ENCODE measurements around the gene TOX3.

DNA sequence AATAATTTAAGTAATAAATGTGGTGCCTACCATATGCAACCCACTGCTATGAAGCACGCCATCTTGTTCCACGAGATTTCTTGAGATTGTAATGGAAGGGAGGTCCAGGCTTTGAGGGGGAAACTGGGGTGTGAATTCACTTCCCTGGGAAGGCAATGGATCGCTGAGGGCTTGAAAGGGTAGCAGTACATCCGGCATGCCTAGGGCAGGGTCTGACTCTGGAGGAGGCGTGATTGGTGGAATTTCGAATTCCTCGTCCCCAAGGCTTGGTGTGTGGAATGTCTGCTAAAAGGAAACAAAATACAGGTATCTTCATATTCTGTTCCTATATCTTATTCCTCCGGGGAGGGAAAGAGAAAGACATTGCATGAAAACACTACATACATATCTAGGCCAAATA, 83.0 kb downstream of the TOX3 start:
- TF ChIP-seq POLR2A (IDR thresholded peaks at IDR 0.05) (no peak), POLR2AphosphoS5 (IDR thresholded peaks at IDR 0.05) (no peak), EP300 (IDR thresholded peaks at IDR 0.05) (no peak)
- TF ChIP-seq, protein P1, sequence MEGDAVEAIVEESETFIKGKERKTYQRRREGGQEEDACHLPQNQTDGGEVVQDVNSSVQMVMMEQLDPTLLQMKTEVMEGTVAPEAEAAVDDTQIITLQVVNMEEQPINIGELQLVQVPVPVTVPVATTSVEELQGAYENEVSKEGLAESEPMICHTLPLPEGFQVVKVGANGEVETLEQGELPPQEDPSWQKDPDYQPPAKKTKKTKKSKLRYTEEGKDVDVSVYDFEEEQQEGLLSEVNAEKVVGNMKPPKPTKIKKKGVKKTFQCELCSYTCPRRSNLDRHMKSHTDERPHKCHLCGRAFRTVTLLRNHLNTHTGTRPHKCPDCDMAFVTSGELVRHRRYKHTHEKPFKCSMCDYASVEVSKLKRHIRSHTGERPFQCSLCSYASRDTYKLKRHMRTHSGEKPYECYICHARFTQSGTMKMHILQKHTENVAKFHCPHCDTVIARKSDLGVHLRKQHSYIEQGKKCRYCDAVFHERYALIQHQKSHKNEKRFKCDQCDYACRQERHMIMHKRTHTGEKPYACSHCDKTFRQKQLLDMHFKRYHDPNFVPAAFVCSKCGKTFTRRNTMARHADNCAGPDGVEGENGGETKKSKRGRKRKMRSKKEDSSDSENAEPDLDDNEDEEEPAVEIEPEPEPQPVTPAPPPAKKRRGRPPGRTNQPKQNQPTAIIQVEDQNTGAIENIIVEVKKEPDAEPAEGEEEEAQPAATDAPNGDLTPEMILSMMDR (IDR thresholded peaks at IDR 0.05): no peak

All from upper lobe of left lung (tissue), 4 donors.